Lower leg skin (tissue), 4 donors: ENCODE measurements around the gene YTHDF2. TPM values are rescaled to one million over a fixed set of nuclear protein-coding genes. Genes with fewer than 3 reads are reported as not detected.
"Not testable (repeated sequence)": the region's sequence is repeated elsewhere in the genome, so short reads cannot be mapped to it uniquely, and the experiment has no call there.

ENCODE experiments used
- DNase-seq, 2 donors: peaks; one replicate each; pipeline ENCODE4 v3.0.0-alpha.2; 2019; ENCODE audit warnings: low spot score in 2 of 2
- H3K4me3 ChIP-seq: fragments of 200-600 bp; sonication (generic); 2 replicates; pipeline ENCODE4 v1.5.1; 2017; ENCODE audit warnings: mild to moderate bottlenecking, low read depth; ENCODE audit not compliant: poor library complexity, severe bottlenecking
- CTCF ChIP-seq, 3 donors: fragments of 450-650 bp; IDR thresholded peaks; one replicate each; pipeline ENCODE4 v1.5.1; 2016; ENCODE audit warnings: antibody characterized with exemption in 3 of 3, mild to moderate bottlenecking in 3 of 3, moderate library complexity in 2 of 3
- POLR2A ChIP-seq, 2 donors: fragments of 450-650 bp; IDR thresholded peaks; one replicate each; pipeline ENCODE4 v1.6.1; 2016 to 2017; ENCODE audit warnings: antibody characterized with exemption in 2 of 2, mild to moderate bottlenecking in 1 of 2, moderate library complexity in 1 of 2
- WGBS, 2 donors: methylation state at CpG; one replicate each; pipeline ENCODE4 v1.1.5; 2018; 5-methylcytosine and 5-hydroxymethylcytosine counted together
- intact Hi-C: fragments of 100-400 bp; cut with DNase I; formaldehyde crosslinking; loops from one replicate; pipeline ENCODE4 v1.15.0; 2023; ENCODE audit warnings: low total_unique reads
- total RNA-seq, 4 donors: library from RNA; depleted of rRNA; stranded (reverse); fragments of >200 nt; gene quantifications; one replicate each; pipeline ENCODE4 v1.1.0, GENCODE V29; 2016

YTHDF2 gene
- total RNA-seq, 4 donors from 2014 or later, result 59.6 to 79.9 (median 72.3) TPM

GRCh38 chr1:28719332-28719619 lies 17.5 kb upstream of the YTHDF2 start:
- intact Hi-C loops, result no loop called here
- H3K4me3 ChIP-seq, result no peak overlapping the region
- TF ChIP-seq CTCF (IDR thresholded peaks at IDR 0.05) (no peak), POLR2A (IDR thresholded peaks at IDR 0.05) (no peak)
- no peak for DNase-seq

DNA sequence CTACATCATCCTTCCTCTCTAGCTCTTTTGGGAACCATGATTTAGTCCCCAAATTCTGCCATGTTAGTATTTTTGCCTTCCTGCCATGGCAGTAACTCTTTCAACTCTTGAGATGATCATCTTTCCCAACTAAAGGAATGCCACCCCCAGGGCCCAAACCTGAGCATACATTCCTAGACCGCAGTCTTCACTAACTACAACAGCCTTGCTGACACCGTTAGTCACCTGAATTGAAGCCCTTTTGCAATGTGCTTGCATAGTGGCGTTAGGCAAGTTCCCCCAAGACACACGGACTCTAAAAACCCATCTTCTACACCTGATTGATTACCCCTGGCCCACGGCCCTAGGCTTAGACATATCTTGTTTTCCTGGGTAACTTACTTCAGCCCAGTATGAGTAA lies 16.4 kb upstream of the YTHDF2 start:
- no peak for DNase-seq
- no peak overlapping the region for H3K4me3 ChIP-seq
- intact Hi-C loops, result no loop called here
- 67 to 72% methylated on average over 5 of the region's 5 CpGs for WGBS, 2 donors
- TF ChIP-seq POLR2A (IDR thresholded peaks at IDR 0.05) (no peak), CTCF (IDR thresholded peaks at IDR 0.05) (no peak)

DNA sequence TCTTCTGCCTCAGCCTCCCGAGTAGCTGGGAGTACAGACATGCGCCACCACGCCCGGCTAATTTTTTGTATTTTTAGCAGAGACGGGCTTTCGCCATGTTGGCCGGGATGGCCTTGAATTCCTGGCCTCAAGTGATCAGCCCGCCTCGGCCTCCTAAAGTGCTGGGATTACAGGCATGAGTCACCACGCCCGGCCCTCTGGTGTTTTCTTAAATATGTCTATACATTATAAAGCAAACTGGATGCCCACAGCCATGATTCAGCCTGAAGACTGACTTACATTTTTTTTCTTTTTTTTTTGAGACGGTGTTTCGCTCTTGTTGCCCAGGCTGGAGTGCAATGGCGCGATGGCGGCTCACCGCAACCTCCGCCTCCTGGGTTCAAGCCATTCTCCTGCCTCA lies 14.8 kb upstream of the YTHDF2 start:
- WGBS, 2 donors, result 86 to 87% methylated on average over 18 of the region's 18 CpGs
- H3K4me3 ChIP-seq, DNase-seq, intact Hi-C loops: not testable (repeated sequence)

DNA sequence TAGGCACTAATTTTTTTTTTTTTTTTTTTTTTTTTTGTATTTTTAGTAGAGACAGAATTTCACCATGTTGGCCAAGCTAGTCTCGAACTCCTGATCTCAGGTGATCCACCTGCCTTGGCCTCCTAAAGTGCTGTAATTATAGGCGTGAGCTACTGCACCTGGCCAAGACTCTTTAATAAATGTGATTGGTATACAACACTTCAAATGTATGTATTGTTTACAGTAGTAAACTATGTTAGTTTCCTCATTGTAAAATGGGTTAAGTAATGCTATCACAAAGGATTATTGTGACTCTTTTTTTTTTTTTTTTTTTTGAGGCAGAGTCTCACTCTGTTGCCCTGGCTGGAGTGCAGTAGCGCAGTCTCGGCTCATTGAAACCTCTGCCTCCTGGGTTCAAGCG lies 11.4 kb upstream of the YTHDF2 start:
- H3K4me3 ChIP-seq, DNase-seq, intact Hi-C loops: not testable (repeated sequence)
- WGBS, 2 donors, result 93 to 96% methylated on average over 5 of the region's 5 CpGs

- DNase-seq, result no peak
- WGBS, 2 donors, result 10 to 12% methylated on average over 15 of the region's 15 CpGs
- peak overlapping the region; percentile 22 for H3K4me3 ChIP-seq
- no peak for TF ChIP-seq POLR2A (IDR thresholded peaks at IDR 0.05)
- TF ChIP-seq CTCF (IDR thresholded peaks at IDR 0.05), result no peak
- intact Hi-C loops, result no loop called here
These were observed 735 bp upstream of the YTHDF2 start for GRCh38 chr1:28735961-28736449.

- TF ChIP-seq CTCF (IDR thresholded peaks at IDR 0.05), result no peak
- no peak for TF ChIP-seq POLR2A (IDR thresholded peaks at IDR 0.05)
- 1% methylated on average over 52 to 53 of the region's 53 CpGs for WGBS, 2 donors
- intact Hi-C loops, result no loop called here
- H3K4me3 ChIP-seq, result peak overlapping the region; percentile 75
- DNase-seq, result peak; percentile 21 to 86
These were observed 780 bp downstream of the YTHDF2 start for GRCh38 chr1:28737307-28738132.

DNA sequence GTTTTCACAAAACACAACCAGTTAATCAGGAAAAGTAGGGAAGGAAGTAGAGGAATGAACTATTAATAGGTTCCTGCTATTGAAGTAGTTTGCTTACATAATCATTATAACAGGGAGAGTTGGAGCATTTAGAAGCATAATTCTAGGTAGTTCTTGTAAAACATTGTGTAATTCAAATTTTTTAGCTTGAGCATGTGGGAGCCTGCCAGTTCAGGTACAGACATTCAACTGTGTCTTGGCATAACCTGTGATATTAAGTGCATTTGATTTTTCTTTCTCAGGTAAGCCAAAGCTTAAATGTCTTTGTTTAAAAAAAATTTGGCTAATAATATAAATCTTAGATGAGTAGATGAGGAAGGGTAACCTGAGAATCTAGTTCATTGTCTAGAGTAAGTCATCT lies 3.4 kb downstream of the YTHDF2 start:
- intact Hi-C loops, result no loop called here
- DNase-seq, result no peak
- no peak for TF ChIP-seq CTCF (IDR thresholded peaks at IDR 0.05)
- TF ChIP-seq POLR2A (IDR thresholded peaks at IDR 0.05), result no peak

More for the DNA sequence above, 3.4 kb downstream of the YTHDF2 start:
- no peak overlapping the region for H3K4me3 ChIP-seq
